ENCODE measurements around the gene NDUFV2.

NDUFV2 gene

GRCh38 chr18:9062418-9062751 is 40.1 kb upstream of the NDUFV2 start:
- no peak for ATAC-seq
- TF ChIP-seq ZFP30 (CRISPR knock-in tag; IDR thresholded peaks at IDR 0.05): no peak
- TF ChIP-seq CREB5 (CRISPR knock-in tag; IDR thresholded peaks at IDR 0.05; ENCODE audit: low read depth): no peak
- TF ChIP-seq, protein P1, sequence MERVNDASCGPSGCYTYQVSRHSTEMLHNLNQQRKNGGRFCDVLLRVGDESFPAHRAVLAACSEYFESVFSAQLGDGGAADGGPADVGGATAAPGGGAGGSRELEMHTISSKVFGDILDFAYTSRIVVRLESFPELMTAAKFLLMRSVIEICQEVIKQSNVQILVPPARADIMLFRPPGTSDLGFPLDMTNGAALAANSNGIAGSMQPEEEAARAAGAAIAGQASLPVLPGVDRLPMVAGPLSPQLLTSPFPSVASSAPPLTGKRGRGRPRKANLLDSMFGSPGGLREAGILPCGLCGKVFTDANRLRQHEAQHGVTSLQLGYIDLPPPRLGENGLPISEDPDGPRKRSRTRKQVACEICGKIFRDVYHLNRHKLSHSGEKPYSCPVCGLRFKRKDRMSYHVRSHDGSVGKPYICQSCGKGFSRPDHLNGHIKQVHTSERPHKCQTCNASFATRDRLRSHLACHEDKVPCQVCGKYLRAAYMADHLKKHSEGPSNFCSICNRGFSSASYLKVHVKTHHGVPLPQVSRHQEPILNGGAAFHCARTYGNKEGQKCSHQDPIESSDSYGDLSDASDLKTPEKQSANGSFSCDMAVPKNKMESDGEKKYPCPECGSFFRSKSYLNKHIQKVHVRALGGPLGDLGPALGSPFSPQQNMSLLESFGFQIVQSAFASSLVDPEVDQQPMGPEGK (CRISPR knock-in tag; IDR thresholded peaks at IDR 0.05; ENCODE audit: borderline replicate concordance): no peak
- TF ChIP-seq ESRRG (CRISPR knock-in tag; IDR thresholded peaks at IDR 0.05): no peak
- TF ChIP-seq, protein P2, sequence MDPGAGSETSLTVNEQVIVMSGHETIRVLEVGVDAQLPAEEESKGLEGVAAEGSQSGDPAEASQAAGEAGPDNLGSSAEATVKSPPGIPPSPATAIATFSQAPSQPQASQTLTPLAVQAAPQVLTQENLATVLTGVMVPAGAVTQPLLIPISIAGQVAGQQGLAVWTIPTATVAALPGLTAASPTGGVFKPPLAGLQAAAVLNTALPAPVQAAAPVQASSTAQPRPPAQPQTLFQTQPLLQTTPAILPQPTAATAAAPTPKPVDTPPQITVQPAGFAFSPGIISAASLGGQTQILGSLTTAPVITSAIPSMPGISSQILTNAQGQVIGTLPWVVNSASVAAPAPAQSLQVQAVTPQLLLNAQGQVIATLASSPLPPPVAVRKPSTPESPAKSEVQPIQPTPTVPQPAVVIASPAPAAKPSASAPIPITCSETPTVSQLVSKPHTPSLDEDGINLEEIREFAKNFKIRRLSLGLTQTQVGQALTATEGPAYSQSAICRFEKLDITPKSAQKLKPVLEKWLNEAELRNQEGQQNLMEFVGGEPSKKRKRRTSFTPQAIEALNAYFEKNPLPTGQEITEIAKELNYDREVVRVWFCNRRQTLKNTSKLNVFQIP (CRISPR knock-in tag; IDR thresholded peaks at IDR 0.05; ENCODE audit: borderline replicate concordance, low read depth): no peak
- no peak for TF ChIP-seq ZC3H10 (CRISPR knock-in tag; IDR thresholded peaks at IDR 0.05)
- no peak for TF ChIP-seq ZNF565 (CRISPR knock-in tag; conservative IDR thresholded peaks at IDR 0.05; ENCODE audit: low read depth)
- TF ChIP-seq BACH2 (CRISPR knock-in tag; IDR thresholded peaks at IDR 0.05; ENCODE audit: borderline replicate concordance): no peak
- TF ChIP-seq TOX (CRISPR knock-in tag; IDR thresholded peaks at IDR 0.05; ENCODE audit: borderline replicate concordance): no peak
- TF ChIP-seq GLIS3 (CRISPR knock-in tag; IDR thresholded peaks at IDR 0.05): no peak
- TF ChIP-seq TSHZ2 (CRISPR knock-in tag; IDR thresholded peaks at IDR 0.05): no peak
- TF ChIP-seq CSDC2 (CRISPR knock-in tag; IDR thresholded peaks at IDR 0.05): no peak
- TF ChIP-seq SNAI2 (CRISPR knock-in tag; IDR thresholded peaks at IDR 0.05): no peak
- TF ChIP-seq ZNF70 (CRISPR knock-in tag; IDR thresholded peaks at IDR 0.05): no peak
- TF ChIP-seq ISL1 (CRISPR knock-in tag; IDR thresholded peaks at IDR 0.05): no peak
- no peak for TF ChIP-seq ZNF8 (CRISPR knock-in tag; IDR thresholded peaks at IDR 0.05)
- TF ChIP-seq, protein P3, sequence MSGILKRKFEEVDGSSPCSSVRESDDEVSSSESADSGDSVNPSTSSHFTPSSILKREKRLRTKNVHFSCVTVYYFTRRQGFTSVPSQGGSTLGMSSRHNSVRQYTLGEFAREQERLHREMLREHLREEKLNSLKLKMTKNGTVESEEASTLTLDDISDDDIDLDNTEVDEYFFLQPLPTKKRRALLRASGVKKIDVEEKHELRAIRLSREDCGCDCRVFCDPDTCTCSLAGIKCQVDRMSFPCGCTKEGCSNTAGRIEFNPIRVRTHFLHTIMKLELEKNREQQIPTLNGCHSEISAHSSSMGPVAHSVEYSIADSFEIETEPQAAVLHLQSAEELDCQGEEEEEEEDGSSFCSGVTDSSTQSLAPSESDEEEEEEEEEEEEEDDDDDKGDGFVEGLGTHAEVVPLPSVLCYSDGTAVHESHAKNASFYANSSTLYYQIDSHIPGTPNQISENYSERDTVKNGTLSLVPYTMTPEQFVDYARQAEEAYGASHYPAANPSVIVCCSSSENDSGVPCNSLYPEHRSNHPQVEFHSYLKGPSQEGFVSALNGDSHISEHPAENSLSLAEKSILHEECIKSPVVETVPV (CRISPR knock-in tag; IDR thresholded peaks at IDR 0.05): no peak
- no peak for TF ChIP-seq ZFP3 (CRISPR knock-in tag; IDR thresholded peaks at IDR 0.05)
- TF ChIP-seq ARNTL (CRISPR knock-in tag; IDR thresholded peaks at IDR 0.05; ENCODE audit: borderline replicate concordance, low read depth): no peak

DNA sequence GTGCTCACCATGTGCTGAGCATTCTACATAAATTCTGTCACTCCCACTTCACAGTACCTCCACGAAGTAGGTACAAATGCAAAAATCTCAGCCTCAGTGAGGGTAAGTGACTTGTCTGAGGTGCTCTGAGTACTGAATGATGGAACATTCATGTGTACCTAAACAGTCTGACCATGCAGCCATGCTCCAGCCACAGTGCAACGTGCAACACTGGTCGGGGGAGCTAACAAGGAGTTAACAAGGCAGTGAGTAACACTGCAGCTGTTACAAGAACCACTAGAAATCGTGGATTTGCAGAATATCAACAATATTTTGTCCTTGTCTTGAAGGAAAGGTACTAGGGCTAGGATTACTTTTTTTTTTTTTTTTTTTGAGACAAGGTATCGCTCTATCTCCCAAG is 36.6 kb upstream of the NDUFV2 start:
- no peak for ATAC-seq
- TF ChIP-seq ZNF565 (CRISPR knock-in tag; conservative IDR thresholded peaks at IDR 0.05; ENCODE audit: low read depth): no peak
- TF ChIP-seq SNAI2 (CRISPR knock-in tag; IDR thresholded peaks at IDR 0.05): no peak
- no peak for TF ChIP-seq ISL1 (CRISPR knock-in tag; IDR thresholded peaks at IDR 0.05)
- TF ChIP-seq TCF4 (CRISPR knock-in tag; IDR thresholded peaks at IDR 0.05; ENCODE audit: borderline replicate concordance): no peak
- TF ChIP-seq ZFP30 (CRISPR knock-in tag; IDR thresholded peaks at IDR 0.05): no peak
- TF ChIP-seq BACH2 (CRISPR knock-in tag; IDR thresholded peaks at IDR 0.05; ENCODE audit: borderline replicate concordance): no peak
- TF ChIP-seq, protein P2 (CRISPR knock-in tag; IDR thresholded peaks at IDR 0.05; ENCODE audit: borderline replicate concordance, low read depth): no peak
- no peak for TF ChIP-seq TSHZ2 (CRISPR knock-in tag; IDR thresholded peaks at IDR 0.05)
- no peak for TF ChIP-seq ZNF8 (CRISPR knock-in tag; IDR thresholded peaks at IDR 0.05)
- no peak for TF ChIP-seq RARB (CRISPR knock-in tag; IDR thresholded peaks at IDR 0.05)
- TF ChIP-seq OSR1 (CRISPR knock-in tag; IDR thresholded peaks at IDR 0.05): no peak
